HG02763 (cell line): ENCODE results near the gene SLC39A7.
A peak's percentile ranks its signal among the peaks of the same experiment; 100 is the strongest.

Experiments used
- ATAC-seq: cut with Tn5 transposase; IDR thresholded peaks from one replicate; pipeline ENCODE4 v1.9.1; 2021; ENCODE audit warnings: mild to moderate bottlenecking, moderate library complexity; ENCODE audit not compliant: unreplicated experiment

The SLC39A7 gene

GRCh38 chr6:33204415-33205190, 3.9 kb downstream of the SLC39A7 start, which contains the start of gene HSD17B8:
Gene HSD17B8, plus strand, starts transcription at chr6:33204655. Its CDS starts 14 bp downstream, at chr6:33204669.
- ATAC-seq = peak; percentile 44

GRCh38 chr6:33205191-33206026, 4.7 kb downstream of the SLC39A7 start:
- ATAC-seq = no peak

- no peak for ATAC-seq
These were observed 5.6 kb downstream of the SLC39A7 start for GRCh38 chr6:33206027-33206863.

- no peak for ATAC-seq
These were observed 6.3 kb downstream of the SLC39A7 start for GRCh38 chr6:33206864-33207551.

- no peak for ATAC-seq
These were observed 7.0 kb downstream of the SLC39A7 start for GRCh38 chr6:33207552-33208090.

GRCh38 chr6:33208091-33208967, 7.7 kb downstream of the SLC39A7 start, which contains the start of gene RING1:
Gene RING1, plus strand, starts transcription at chr6:33208500. Its CDS starts 323 bp downstream, at chr6:33208823.
- peak; percentile 45 for ATAC-seq

GRCh38 chr6:33209856-33210255, 9.2 kb downstream of the SLC39A7 start:
- no peak for ATAC-seq

- no peak for ATAC-seq
These were observed 10.5 kb downstream of the SLC39A7 start for GRCh38 chr6:33211136-33211535.

- ATAC-seq = no peak
These were observed 11.2 kb downstream of the SLC39A7 start for GRCh38 chr6:33211666-33212422.

- ATAC-seq = no peak
These were observed 12.1 kb downstream of the SLC39A7 start for GRCh38 chr6:33212857-33213165.

- ATAC-seq = no peak
These were observed 12.7 kb downstream of the SLC39A7 start for GRCh38 chr6:33213166-33213988.

- ATAC-seq = no peak
These were observed 13.3 kb downstream of the SLC39A7 start for GRCh38 chr6:33213989-33214335.

GRCh38 chr6:33215271-33216116, 14.8 kb downstream of the SLC39A7 start:
- no peak for ATAC-seq

GRCh38 chr6:33216117-33216649, 15.5 kb downstream of the SLC39A7 start:
- ATAC-seq = no peak

- no peak for ATAC-seq
These were observed 16.6 kb downstream of the SLC39A7 start for GRCh38 chr6:33217246-33217645.

GRCh38 chr6:33217681-33218080, 17.0 kb downstream of the SLC39A7 start:
- no peak for ATAC-seq
